GM21515 (cell line): Measurements from ENCODE around the gene SCAI.
"Not testable (repeated sequence)": the region's sequence is repeated elsewhere in the genome, so short reads cannot be mapped to it uniquely, and the experiment has no call there.

ENCODE experiments used
- ATAC-seq: cut with Tn5 transposase; IDR thresholded peaks from one replicate; pipeline ENCODE4 v1.9.1; 2021; ENCODE audit not compliant: unreplicated experiment

SCAI gene

GRCh38 chr9:125143377-125144090 lies at the start of gene SCAI:
TSS of gene SCAI (minus strand) at chr9:125143528. CDS start at chr9:125143437, 91 bp downstream.
- ATAC-seq: peak; percentile 98

DNA sequence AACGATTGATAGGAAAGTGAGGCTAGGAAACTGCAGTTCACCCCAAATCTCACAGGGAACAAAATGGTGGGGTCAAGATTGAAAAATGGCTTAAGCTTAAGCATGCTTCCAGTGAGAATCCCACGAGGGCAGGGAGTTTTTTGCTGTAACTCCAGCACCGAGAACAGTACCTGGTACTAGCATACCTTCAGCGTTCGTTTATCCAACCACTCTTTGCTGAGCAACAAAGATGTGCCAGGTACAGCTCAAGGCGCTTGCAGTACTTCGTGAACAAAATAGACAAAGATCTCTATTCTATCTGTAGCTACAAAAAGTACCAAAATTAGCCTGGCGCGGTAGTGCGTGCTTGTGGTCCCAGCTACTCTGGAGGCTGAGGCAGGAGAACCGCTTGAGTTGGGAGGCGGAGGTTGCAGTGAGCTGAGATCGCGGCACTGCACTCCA lies 47.1 kb upstream of the SCAI start:
- ATAC-seq: no peak

GRCh38 chr9:125189361-125190289 lies 46.3 kb upstream of the SCAI start, which contains the start of gene PPP6C:
TSS of gene PPP6C (minus strand) at chr9:125189803. CDS start at chr9:125189718, 85 bp downstream.
- peak; percentile 96 for ATAC-seq

DNA sequence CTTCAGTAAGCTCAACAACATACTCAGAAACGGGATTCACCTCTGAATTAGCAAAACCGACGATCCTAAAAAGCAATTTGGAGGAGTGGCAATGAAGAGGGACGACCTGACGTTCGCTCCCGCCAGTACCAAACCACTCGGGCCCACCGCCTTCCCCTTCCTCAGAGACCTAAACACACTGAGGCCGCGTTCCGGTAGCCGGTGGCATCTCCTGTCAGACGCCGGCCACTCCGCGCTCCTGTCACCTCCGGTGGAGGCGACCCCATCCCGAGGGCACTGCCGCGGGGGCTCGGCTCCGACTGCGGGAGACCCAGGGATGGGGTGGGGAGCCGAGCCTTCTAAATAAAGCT lies 45.7 kb upstream of the SCAI start:
- peak; percentile 17 for ATAC-seq

DNA sequence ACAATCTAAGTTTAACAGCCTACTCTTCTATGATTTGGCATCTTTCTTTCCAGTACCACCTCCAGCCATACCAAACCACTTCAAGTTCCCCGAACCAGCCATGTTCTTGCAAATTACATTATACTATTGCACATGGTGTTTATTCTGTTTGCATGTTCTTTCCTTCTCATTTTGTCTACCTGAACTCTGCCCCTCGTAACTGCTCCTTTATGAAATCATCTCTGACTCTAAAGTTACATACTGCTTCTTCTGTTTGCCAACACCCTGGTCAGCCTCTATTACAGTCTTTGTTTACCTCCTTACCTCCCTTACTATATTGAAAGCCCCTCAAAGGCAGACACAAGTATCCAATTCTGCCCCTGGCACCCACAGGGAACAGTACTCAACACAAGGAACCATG lies 40.2 kb upstream of the SCAI start:
- no peak for ATAC-seq

DNA sequence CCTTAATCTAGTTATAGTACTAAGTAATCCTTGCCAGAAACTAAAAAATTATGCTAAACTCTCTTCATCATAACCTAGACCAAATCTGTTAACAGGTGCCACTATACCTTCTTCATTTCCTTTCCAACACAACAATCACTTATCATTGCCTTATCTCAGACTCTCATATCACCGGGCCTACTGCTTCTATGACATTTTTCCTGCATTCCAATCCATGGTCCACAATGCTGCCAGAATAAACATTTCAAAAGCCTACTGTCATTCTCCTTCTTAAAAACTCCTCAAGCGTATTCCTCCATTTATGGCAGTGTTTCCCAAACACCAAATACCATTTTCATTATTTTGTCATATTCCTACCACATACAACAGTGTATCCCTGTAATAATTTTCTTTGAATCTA lies 39.7 kb upstream of the SCAI start:
- no peak for ATAC-seq

GRCh38 chr9:125181756-125182155 lies 38.4 kb upstream of the SCAI start:
- not testable (repeated sequence) for ATAC-seq

GRCh38 chr9:125180876-125181275 lies 37.5 kb upstream of the SCAI start:
- ATAC-seq: no peak

DNA sequence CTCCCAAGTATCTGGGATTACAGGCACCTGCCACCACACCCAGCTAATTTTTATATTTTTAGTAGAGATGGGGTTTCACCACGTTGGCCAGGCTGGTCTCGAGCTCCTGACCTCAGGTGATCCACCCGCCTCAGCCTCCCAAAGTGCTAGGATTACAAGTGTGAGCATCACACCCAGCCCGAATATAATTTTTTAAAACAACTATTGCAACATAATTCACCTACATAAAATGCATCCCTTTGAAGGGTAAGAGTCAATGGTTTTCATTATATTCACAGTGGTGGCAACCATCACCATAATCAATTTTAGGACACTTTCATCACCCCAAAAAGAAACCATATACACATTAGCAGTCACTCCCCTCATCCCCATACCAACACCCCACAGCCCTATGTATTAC lies 36.4 kb upstream of the SCAI start:
- ATAC-seq: not testable (repeated sequence)

DNA sequence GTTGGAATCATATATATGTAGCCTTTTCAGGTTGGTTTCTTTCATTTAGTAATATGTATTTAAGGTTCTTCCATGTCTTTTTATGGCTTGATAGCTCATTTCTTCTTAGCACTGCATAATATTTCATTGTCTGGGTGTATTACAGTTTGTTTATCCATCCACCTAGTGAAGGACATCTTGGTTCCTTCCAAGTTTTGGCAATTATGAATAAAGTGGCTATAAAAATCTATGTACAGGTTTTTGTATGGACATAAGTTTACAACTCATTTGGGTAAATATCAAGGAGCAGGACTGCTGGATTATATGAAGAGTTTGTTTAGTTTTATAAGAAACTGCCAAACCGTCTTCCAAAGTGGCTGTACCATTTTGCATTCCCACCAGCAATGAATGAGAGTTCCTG lies 34.6 kb upstream of the SCAI start:
- no peak for ATAC-seq

GRCh38 chr9:125176636-125177035 lies 33.3 kb upstream of the SCAI start:
- no peak for ATAC-seq

- ATAC-seq: no peak
Measured at GRCh38 chr9:125172031-125172755, 28.9 kb upstream of the SCAI start.

DNA sequence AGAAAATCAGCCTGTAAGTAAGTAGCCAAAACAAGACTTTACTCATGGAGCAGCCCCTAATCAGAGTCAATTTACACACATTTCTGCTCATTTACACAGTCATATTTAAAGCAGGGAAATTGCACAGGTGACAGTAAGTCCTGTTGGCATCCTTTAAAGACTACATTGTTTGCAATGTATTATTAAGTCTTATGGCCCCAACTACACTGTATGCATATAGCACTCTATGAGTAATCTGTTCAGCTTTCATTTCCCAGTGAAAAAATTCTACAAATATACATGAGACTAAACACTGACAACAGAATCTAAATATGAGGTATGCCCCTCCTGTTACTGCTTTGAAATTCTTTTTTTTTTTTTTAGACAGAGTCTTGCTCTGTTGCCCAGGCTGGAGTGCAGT lies 26.6 kb upstream of the SCAI start:
- ATAC-seq: no peak

DNA sequence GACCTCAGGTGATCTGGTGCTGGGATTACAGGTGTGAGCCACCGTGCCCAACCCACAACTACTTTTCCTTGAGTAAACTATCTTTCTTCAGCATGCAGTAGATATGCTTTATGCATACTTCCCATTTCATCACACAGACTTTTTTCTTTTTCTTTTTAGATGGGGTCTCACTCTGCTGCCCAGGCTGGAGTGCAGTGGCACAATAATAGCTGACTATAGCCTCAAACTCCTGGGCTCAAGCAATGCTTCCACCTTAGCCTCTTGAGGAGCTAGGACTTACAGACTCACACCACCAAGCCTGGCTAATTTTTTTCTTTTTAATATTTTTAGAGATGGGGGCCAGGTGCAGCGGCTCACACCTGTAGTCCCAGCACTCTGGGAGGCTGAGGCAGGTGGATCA lies 23.4 kb upstream of the SCAI start:
- ATAC-seq: no peak

GRCh38 chr9:125162891-125163290 lies 19.6 kb upstream of the SCAI start:
- not testable (repeated sequence) for ATAC-seq

DNA sequence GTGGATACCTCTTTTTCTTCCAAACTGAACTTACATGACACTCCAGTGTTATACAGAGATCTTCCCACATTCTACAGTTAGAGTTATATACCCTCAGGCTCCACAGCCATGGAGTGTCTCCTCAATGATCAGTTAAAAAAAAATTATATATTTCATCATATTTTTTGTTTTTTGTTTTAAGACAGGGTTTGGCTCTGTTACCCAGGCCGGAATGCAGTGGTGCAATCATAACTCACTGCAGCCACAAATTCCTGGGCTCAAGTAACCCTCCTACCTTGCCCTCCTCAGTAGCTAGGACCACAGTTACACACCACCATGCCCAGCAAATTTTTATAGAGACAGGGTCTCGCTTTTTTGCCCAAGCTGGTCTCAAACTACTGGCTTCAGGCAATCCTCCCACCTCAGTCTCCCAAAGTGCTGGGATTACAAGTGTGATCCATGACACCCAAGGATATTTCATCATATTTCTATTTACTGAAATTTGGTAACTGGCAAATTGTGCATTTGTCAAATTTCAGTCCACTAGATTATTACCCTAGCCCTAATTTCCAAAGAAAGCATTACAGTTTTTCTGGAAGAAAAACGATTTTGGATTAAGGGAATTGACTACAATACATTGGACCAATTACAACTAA lies 18.1 kb upstream of the SCAI start:
- ATAC-seq: no peak

DNA sequence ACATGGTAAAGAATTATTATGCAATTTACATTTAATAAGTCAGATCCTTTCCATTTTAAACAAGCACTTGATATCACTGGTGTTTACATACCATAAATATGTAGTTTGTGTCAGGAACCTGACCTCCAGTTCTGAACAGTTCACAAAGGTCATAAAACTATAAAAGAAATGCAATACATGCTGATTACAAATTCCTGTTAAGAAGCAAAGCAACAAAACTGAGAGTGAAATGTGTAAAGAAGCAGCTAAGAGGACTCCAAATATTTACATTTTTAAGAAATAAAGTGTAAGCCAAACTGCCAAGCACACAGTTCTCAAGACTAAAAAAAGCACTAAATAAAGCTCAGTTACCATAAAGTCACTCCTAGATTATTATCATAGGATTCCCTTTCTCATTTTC lies 17.4 kb upstream of the SCAI start:
- ATAC-seq: no peak

- ATAC-seq: no peak
Measured at GRCh38 chr9:125156551-125156950, 13.2 kb upstream of the SCAI start.

- ATAC-seq: no peak
Measured at GRCh38 chr9:125153712-125154367, 10.5 kb upstream of the SCAI start.

- no peak for ATAC-seq
Measured at GRCh38 chr9:125151730-125152129, 8.4 kb upstream of the SCAI start.
